GM19372 (cell line): ENCODE measurements around the gene RCOR1.
"Not testable (repeated sequence)": the region's sequence is repeated elsewhere in the genome, so short reads cannot be mapped to it uniquely, and the experiment has no call there.

Experiments used
- ATAC-seq: cut with Tn5 transposase; IDR thresholded peaks from one replicate; pipeline ENCODE4 v1.9.1; 2021; ENCODE audit warnings: mild to moderate bottlenecking, low read depth, moderate library complexity; ENCODE audit not compliant: unreplicated experiment

RCOR1 gene

GRCh38 chr14:102591944-102592762 is at the start of gene RCOR1:
Gene RCOR1 (plus strand): TSS chr14:102592649. CDS start chr14:102592887, 238 bp downstream.
- ATAC-seq, result peak; percentile 72

GRCh38 chr14:102544046-102544746 is 48.3 kb upstream of the RCOR1 start:
- no peak for ATAC-seq

- ATAC-seq, result no peak
Observed at GRCh38 chr14:102544747-102545460, 47.5 kb upstream of the RCOR1 start.

GRCh38 chr14:102545461-102546265 is 46.8 kb upstream of the RCOR1 start:
- no peak for ATAC-seq

- no peak for ATAC-seq
Observed at GRCh38 chr14:102548616-102549240, 43.7 kb upstream of the RCOR1 start.

GRCh38 chr14:102550927-102551401 is 41.5 kb upstream of the RCOR1 start:
- ATAC-seq, result not testable (repeated sequence)

GRCh38 chr14:102551995-102552705 is 40.3 kb upstream of the RCOR1 start:
- ATAC-seq, result no peak

- ATAC-seq, result peak; percentile 53
Observed at GRCh38 chr14:102554821-102555819, 37.3 kb upstream of the RCOR1 start.

GRCh38 chr14:102556098-102556677 is 36.3 kb upstream of the RCOR1 start:
- ATAC-seq, result no peak

GRCh38 chr14:102557434-102558226 is 34.8 kb upstream of the RCOR1 start:
- ATAC-seq, result no peak

GRCh38 chr14:102558556-102558955 is 33.9 kb upstream of the RCOR1 start:
- no peak for ATAC-seq

GRCh38 chr14:102560458-102561261 is 31.8 kb upstream of the RCOR1 start:
- no peak for ATAC-seq

GRCh38 chr14:102565331-102565887 is 27.0 kb upstream of the RCOR1 start:
- no peak for ATAC-seq

- ATAC-seq, result no peak
Observed at GRCh38 chr14:102565959-102566358, 26.5 kb upstream of the RCOR1 start.

- ATAC-seq, result no peak
Observed at GRCh38 chr14:102568115-102568614, 24.3 kb upstream of the RCOR1 start.
